ENCODE measurements around the gene C6orf120. TPM values are rescaled to one million over a fixed set of nuclear protein-coding genes. Genes with fewer than 3 reads are reported as not detected.

The C6orf120 gene
- total RNA-seq, 1 donor from 2014 or later, result 42.9 TPM

DNA sequence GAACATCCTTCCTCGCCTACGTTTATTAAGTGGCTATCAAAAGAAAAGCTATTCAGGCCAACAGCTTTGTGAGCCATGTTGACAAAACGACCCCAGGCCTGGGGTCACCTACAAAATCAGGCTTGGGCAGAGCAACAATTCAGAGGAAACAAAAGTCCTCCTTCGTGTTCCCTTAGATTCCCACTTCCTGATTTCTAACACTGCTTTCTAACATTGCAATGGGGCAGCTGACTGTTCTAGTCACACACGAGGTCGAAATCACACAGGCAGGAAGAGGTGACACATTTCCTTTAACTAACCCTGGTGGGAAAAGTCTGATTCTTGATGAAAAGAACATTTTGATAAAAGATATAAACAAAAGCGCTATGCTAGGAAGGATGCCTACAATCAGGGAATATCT, 32.0 kb upstream of the C6orf120 start:
- TF ChIP-seq, protein P1, sequence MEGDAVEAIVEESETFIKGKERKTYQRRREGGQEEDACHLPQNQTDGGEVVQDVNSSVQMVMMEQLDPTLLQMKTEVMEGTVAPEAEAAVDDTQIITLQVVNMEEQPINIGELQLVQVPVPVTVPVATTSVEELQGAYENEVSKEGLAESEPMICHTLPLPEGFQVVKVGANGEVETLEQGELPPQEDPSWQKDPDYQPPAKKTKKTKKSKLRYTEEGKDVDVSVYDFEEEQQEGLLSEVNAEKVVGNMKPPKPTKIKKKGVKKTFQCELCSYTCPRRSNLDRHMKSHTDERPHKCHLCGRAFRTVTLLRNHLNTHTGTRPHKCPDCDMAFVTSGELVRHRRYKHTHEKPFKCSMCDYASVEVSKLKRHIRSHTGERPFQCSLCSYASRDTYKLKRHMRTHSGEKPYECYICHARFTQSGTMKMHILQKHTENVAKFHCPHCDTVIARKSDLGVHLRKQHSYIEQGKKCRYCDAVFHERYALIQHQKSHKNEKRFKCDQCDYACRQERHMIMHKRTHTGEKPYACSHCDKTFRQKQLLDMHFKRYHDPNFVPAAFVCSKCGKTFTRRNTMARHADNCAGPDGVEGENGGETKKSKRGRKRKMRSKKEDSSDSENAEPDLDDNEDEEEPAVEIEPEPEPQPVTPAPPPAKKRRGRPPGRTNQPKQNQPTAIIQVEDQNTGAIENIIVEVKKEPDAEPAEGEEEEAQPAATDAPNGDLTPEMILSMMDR (IDR thresholded peaks at IDR 0.05; ENCODE audit: insufficient read depth, low read length, poor library complexity, severe bottlenecking), result no peak
- Histone ChIP-seq H3K4me3 (ENCODE audit: low read depth, low read length) (no peak overlapping the region), H3K36me3 (ENCODE audit: control insufficient read depth, insufficient read depth, low read length) (no peaks in the 10 kb centered on the region), H3K27me3 (ENCODE audit: control insufficient read depth, insufficient read depth, low read length) (no peaks in the 10 kb centered on the region)
- DNase-seq (ENCODE audit: low read depth), result no peak

DNA sequence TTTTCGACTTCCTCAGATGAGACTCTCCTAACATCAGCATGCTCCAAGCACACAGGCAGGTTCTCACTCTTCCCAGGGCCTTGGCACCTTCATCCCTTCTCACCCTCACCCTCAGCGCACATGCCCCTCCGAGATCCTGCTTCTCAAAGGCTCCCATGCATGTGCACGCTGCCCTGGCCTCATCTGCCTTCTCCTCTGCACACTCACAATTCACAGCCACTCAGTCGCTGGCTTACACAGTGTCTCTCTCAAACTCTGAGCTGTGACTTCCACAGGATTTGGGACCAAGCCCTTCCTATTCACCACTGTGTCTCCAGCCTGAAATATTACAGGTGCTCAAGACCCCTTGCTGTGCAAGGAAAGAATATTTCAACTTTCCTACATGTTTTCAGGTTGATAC, 30.4 kb upstream of the C6orf120 start:
- DNase-seq (ENCODE audit: low read depth), result no peak
- Histone ChIP-seq H3K36me3 (ENCODE audit: control insufficient read depth, insufficient read depth, low read length) (no peaks in the 10 kb centered on the region), H3K4me3 (ENCODE audit: low read depth, low read length) (no peak overlapping the region), H3K27me3 (ENCODE audit: control insufficient read depth, insufficient read depth, low read length) (no peaks in the 10 kb centered on the region)
- TF ChIP-seq, protein P1 (IDR thresholded peaks at IDR 0.05; ENCODE audit: insufficient read depth, low read length, poor library complexity, severe bottlenecking), result no peak

DNA sequence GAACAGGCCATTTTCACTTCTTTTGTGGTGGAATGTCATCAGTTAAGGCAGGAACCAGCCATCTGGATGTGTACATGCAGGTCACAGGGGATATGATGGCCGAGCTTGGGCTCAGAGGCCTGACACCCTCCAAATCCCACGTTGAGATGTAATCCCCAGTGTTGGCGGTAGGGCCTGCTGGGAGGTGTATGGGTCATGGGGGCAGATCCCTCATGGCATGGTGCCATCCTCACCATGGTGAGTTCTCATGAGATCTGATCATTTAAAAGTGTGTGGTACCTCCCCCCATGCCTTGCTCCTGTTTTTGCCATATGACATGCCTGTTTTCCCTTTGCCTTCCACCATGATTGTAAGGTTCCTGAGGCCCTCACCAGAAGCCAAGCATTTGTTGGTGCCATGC, 26.9 kb upstream of the C6orf120 start:
- Histone ChIP-seq H3K36me3 (ENCODE audit: control insufficient read depth, insufficient read depth, low read length) (no peaks in the 10 kb centered on the region), H3K4me3 (ENCODE audit: low read depth, low read length) (no peak overlapping the region), H3K27me3 (ENCODE audit: control insufficient read depth, insufficient read depth, low read length) (no peaks in the 10 kb centered on the region)
- DNase-seq (ENCODE audit: low read depth), result no peak
- TF ChIP-seq, protein P1 (IDR thresholded peaks at IDR 0.05; ENCODE audit: insufficient read depth, low read length, poor library complexity, severe bottlenecking), result no peak

DNA sequence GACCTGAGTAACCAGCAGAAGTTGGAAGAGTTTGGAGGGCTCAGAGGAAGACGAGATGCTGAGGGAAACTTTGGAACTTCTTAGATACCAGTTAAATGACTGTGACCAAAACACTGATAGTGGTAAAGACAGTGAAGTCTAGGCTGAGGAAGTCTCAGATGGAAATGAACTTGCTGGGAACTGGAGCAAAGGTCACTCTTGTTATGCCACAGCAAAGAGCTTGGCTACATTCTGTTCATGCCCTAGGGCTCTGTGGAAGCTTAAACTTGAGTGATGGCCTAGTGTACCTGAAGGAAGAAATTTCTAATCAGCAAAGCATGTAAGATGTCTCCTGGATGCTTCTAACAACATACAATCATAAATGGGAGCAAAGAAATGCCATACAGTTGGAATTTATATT, 24.8 kb upstream of the C6orf120 start:
- TF ChIP-seq, protein P1 (IDR thresholded peaks at IDR 0.05; ENCODE audit: insufficient read depth, low read length, poor library complexity, severe bottlenecking), result no peak
- H3K4me3 ChIP-seq (ENCODE audit: low read depth, low read length), result no peak overlapping the region
- DNase-seq (ENCODE audit: low read depth), result no peak
- H3K27me3 ChIP-seq (ENCODE audit: control insufficient read depth, insufficient read depth, low read length), result no peaks in the 10 kb centered on the region
- H3K36me3 ChIP-seq (ENCODE audit: control insufficient read depth, insufficient read depth, low read length), result no peaks in the 10 kb centered on the region

DNA sequence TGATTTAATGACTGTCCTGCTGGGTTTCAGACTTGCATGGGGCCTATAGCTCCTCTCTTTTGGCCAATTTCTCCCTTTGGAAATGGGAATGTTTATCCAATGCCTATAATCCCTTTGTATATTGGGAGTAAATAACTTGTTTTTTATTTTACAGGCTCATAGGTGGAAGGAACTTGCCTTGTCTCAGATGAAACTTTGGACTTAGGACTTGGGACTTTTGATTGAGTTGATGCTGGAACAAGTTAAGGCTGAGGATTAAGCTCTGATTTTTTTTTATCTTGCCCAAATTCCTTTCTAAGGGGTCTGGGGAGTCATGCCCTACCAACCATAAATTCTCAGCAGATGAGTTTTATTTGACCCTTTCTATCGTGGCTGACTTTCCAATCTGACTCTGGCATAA, 23.6 kb upstream of the C6orf120 start:
- no peaks in the 10 kb centered on the region for H3K27me3 ChIP-seq (ENCODE audit: control insufficient read depth, insufficient read depth, low read length)
- no peak for DNase-seq (ENCODE audit: low read depth)
- no peaks in the 10 kb centered on the region for H3K36me3 ChIP-seq (ENCODE audit: control insufficient read depth, insufficient read depth, low read length)
- H3K4me3 ChIP-seq (ENCODE audit: low read depth, low read length), result no peak overlapping the region
- TF ChIP-seq, protein P1 (IDR thresholded peaks at IDR 0.05; ENCODE audit: insufficient read depth, low read length, poor library complexity, severe bottlenecking), result no peak

DNA sequence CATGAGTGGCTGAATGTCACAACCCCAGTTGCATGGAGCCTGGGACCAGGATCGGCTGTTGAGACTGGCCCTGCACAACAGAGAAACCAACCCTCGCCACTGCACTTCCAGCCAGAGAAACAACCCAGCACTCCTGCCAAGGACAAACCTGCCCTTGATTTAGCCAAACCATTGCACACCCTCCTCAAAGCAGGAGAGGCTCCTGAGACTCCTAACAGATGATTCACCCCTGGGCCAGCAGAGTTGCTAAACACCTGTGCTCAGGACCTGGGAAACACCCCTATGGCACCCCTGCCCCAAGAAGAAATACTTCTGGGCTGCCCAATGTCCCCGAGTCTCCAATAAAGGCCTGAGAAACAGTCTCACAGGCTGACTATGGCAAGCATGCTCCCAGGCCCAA, 17.9 kb upstream of the C6orf120 start:
- Histone ChIP-seq H3K4me3 (ENCODE audit: low read depth, low read length) (no peak overlapping the region), H3K36me3 (ENCODE audit: control insufficient read depth, insufficient read depth, low read length) (no peaks in the 10 kb centered on the region), H3K27me3 (ENCODE audit: control insufficient read depth, insufficient read depth, low read length) (no peaks in the 10 kb centered on the region)
- TF ChIP-seq, protein P1 (IDR thresholded peaks at IDR 0.05; ENCODE audit: insufficient read depth, low read length, poor library complexity, severe bottlenecking), result no peak
- DNase-seq (ENCODE audit: low read depth), result no peak
